IMR-90 (cell line): ENCODE data around the gene MAZ. TPM values are rescaled to one million over a fixed set of nuclear protein-coding genes. Genes with fewer than 3 reads are reported as not detected.
"Not testable (repeated sequence)": the region's sequence is repeated elsewhere in the genome, so short reads cannot be mapped to it uniquely, and the experiment has no call there.

Source experiments
- ATAC-seq: fragments of 200-7000 bp; cut with Tn5 transposase; 2 replicates; pipeline ENCODE4 v1.9.1; 2020; ENCODE audit warnings: low read depth, mild to moderate bottlenecking, moderate library complexity
- BruUV-seq: library from RNA; stranded (reverse); fragments of 400-500 nt; replicated peaks from 2 replicates; lab custom pipeline; 2021; lab: Mats Ljungman, UMichigan
- CTCF ChIA-PET: fragments of 300-600 bp; formaldehyde crosslinking; extraction: SDS; loops from one replicate; lab custom pipeline; 2021; ENCODE audit warnings: antibody characterized with exemption; lab: Yijun Ruan, JAX
- POLR2A ChIA-PET: fragments of 300-600 bp; sonication (Branson Sonifier 250); formaldehyde crosslinking; loops from one replicate; lab custom pipeline; 2022; ENCODE audit warnings: antibody characterized with exemption; ENCODE audit not compliant: unreplicated experiment; lab: Charles Lee
- DNase-seq: peaks from one replicate; pipeline ENCODE4 v3.0.0; 2013
- H2AFZ ChIP-seq: replicated peaks from 2 replicates; pipeline ENCODE3; 2013; ENCODE audit warnings: low read length, mild to moderate bottlenecking; ENCODE audit not compliant: poor library complexity
- H2AK5ac ChIP-seq: 2 replicates; pipeline ENCODE4 v1.6.1; 2013; ENCODE audit warnings: low read depth, low read length, inconsistent platforms
- H2AK9ac ChIP-seq: replicated peaks from 2 replicates; pipeline ENCODE3; 2013; ENCODE audit warnings: mild to moderate bottlenecking, low read depth, low read length, moderate library complexity; ENCODE audit not compliant: poor library complexity
- H2BK120ac ChIP-seq: 2 replicates; pipeline ENCODE4 v1.6.1; 2013; ENCODE audit warnings: low read depth, low read length, inconsistent platforms
- H2BK15ac ChIP-seq: 3 replicates; pipeline ENCODE4 v1.6.1; 2013; ENCODE audit warnings: low read depth, low read length, inconsistent platforms
- H2BK20ac ChIP-seq: 2 replicates; pipeline ENCODE4 v1.6.1; 2013; ENCODE audit warnings: low read depth, mild to moderate bottlenecking, inconsistent platforms, low read length, moderate library complexity
- H2BK5ac ChIP-seq: 2 replicates; pipeline ENCODE4 v1.6.1; 2013; ENCODE audit warnings: mild to moderate bottlenecking, low read depth, low read length, inconsistent platforms; ENCODE audit not compliant: poor library complexity, severe bottlenecking
- H3K14ac ChIP-seq: replicated peaks from 2 replicates; pipeline ENCODE4 v1.6.1; 2013; ENCODE audit warnings: low read depth, low read length, inconsistent platforms
- H3K18ac ChIP-seq: 2 replicates; pipeline ENCODE4 v1.6.1; 2013; ENCODE audit warnings: low read depth, low read length, control low read depth
- H3K23ac ChIP-seq: 2 replicates; pipeline ENCODE4 v1.6.1; 2013; ENCODE audit warnings: low read depth, low read length, inconsistent platforms
- H3K27ac ChIP-seq: 2 replicates; pipeline ENCODE4 v1.5.1; 2013; ENCODE audit warnings: mild to moderate bottlenecking, control low read depth, low read length; ENCODE audit not compliant: insufficient read depth
- H3K27me3 ChIP-seq: 2 replicates; pipeline ENCODE4 v1.6.1; 2013; ENCODE audit warnings: low read length; ENCODE audit not compliant: control insufficient read depth, insufficient read depth
- H3K36me3 ChIP-seq: 2 replicates; pipeline ENCODE4 v1.6.1; 2013; ENCODE audit warnings: low read length, mixed read lengths; ENCODE audit not compliant: control insufficient read depth, insufficient read depth
- H3K4ac ChIP-seq: 2 replicates; pipeline ENCODE4 v1.6.1; 2013; ENCODE audit warnings: low read depth, low read length, inconsistent platforms
- H3K4me1 ChIP-seq: 2 replicates; pipeline ENCODE4 v1.6.1; 2013; ENCODE audit warnings: low read length, mixed read lengths; ENCODE audit not compliant: control insufficient read depth, insufficient read depth
- H3K4me2 ChIP-seq: 2 replicates; pipeline ENCODE4 v1.6.1; 2013; ENCODE audit warnings: low read depth, mild to moderate bottlenecking, control low read depth, low read length, moderate library complexity
- H3K4me3 ChIP-seq: 2 replicates; pipeline ENCODE4 v1.5.1; 2013; ENCODE audit warnings: low read depth, mild to moderate bottlenecking, control low read depth, low read length, moderate library complexity; ENCODE audit not compliant: insufficient read depth
- H3K56ac ChIP-seq: 2 replicates; pipeline ENCODE4 v1.6.1; 2013; ENCODE audit warnings: low read length, inconsistent platforms; ENCODE audit not compliant: insufficient read depth; ENCODE audit errors: extremely low read depth
- H3K79me1 ChIP-seq, 2 experiments: 2 replicates each; pipeline ENCODE4 v1.6.1; 2013; ENCODE audit warnings: low read length in 2 of 2, inconsistent platforms in 1 of 2, low read depth in 1 of 2
- H3K9ac ChIP-seq: 2 replicates; pipeline ENCODE4 v1.6.1; 2013; ENCODE audit warnings: low read depth, low read length, control low read depth
- H3K9me1 ChIP-seq: 2 replicates; pipeline ENCODE4 v1.6.1; 2013; ENCODE audit warnings: low read length, inconsistent platforms; ENCODE audit not compliant: insufficient read depth
- H3K9me3 ChIP-seq: 2 replicates; pipeline ENCODE4 v1.6.1; 2013; ENCODE audit warnings: low read length; ENCODE audit not compliant: control insufficient read depth, insufficient read depth
- H4K20me1 ChIP-seq: 2 replicates; pipeline ENCODE4 v1.6.1; 2013; ENCODE audit warnings: low read length, inconsistent platforms; ENCODE audit not compliant: insufficient read depth
- H4K5ac ChIP-seq: 2 replicates; pipeline ENCODE4 v1.6.1; 2013; ENCODE audit warnings: mild to moderate bottlenecking, low read depth, low read length, control low read depth
- H4K8ac ChIP-seq, 2 experiments: 2 replicates each; pipeline ENCODE4 v1.6.1; 2013; ENCODE audit warnings: low read depth in 2 of 2, low read length in 2 of 2, control low read depth in 1 of 2, inconsistent platforms in 1 of 2
- H4K91ac ChIP-seq: 2 replicates; pipeline ENCODE4 v1.6.1; 2013; ENCODE audit warnings: low read depth, low read length, inconsistent platforms; ENCODE audit not compliant: insufficient read depth
- MAFK ChIP-seq: IDR thresholded peaks from 2 replicates; pipeline ENCODE4 v1.6.1; 2012; ENCODE audit warnings: low read depth, low read length, improper control_type of control experiment
- MAZ ChIP-seq: IDR thresholded peaks from 2 replicates; pipeline ENCODE4 v1.6.1; 2012; ENCODE audit warnings: low read depth, mild to moderate bottlenecking, low read length, improper control_type of control experiment, moderate library complexity, borderline replicate concordance
- USF2 ChIP-seq: fragments of 150-350 bp; IDR thresholded peaks from 2 replicates; pipeline ENCODE4 v1.6.1; 2017; ENCODE audit warnings: mild to moderate bottlenecking, antibody characterized with exemption, low read length, low read depth
- WGBS, 2 experiments: methylation state at CpG; one replicate each; pipeline versions ENCODE4 v1.1.5 to v1.1.7; 2013; ENCODE audit warnings: missing lambda C conversion rate in 2 of 2; ENCODE audit not compliant: insufficient read length in 1 of 2; ENCODE audit errors: extremely low coverage in 2 of 2; 5-methylcytosine and 5-hydroxymethylcytosine counted together
- dilution Hi-C: fragments of 300-500 bp; cut with HindIII; formaldehyde crosslinking; loops from one replicate; pipeline ENCODE4 v1.14.3; 2018; ENCODE audit warnings: low sequenced_read_pairs; ENCODE audit not compliant: unreplicated experiment
- in situ Hi-C: fragments of 300-500 bp; cut with MboI; formaldehyde crosslinking; loops from 3 replicates; pipeline ENCODE4 v1.14.3; 2019; ENCODE audit warnings: low sequenced_read_pairs, inconsistent platforms, mixed read lengths
- intact Hi-C: fragments of 100-400 bp; cut with micrococcal nuclease; formaldehyde crosslinking; loops from 2 replicates; pipeline ENCODE4 v1.10.0; 2022
- polyA plus RNA-seq, 3 experiments: library from polyadenylated mRNA; depleted of rRNA; stranded (reverse); fragments of >200 nt; gene quantifications; 2 replicates each; pipeline ENCODE4 v1.2.3, GENCODE V29; 2012; ENCODE audit warnings: low replicate concordance in 1 of 3
- total RNA-seq: library from RNA; depleted of rRNA; stranded (reverse); fragments of >200 nt; gene quantifications from 2 replicates; pipeline ENCODE4 v1.2.3, GENCODE V29; 2012
- TF ChIP-seq, protein P1 (sequence below): conservative IDR thresholded peaks from 2 replicates; pipeline ENCODE4 v1.5.1; 2012; ENCODE audit warnings: mild to moderate bottlenecking, low read depth, low read length, improper control_type of control experiment

Gene MAZ
- total and polyA plus RNA-seq, 2 of the 4 experiments (the other 2 are of a cell fraction), result 113 to 138 TPM

DNA sequence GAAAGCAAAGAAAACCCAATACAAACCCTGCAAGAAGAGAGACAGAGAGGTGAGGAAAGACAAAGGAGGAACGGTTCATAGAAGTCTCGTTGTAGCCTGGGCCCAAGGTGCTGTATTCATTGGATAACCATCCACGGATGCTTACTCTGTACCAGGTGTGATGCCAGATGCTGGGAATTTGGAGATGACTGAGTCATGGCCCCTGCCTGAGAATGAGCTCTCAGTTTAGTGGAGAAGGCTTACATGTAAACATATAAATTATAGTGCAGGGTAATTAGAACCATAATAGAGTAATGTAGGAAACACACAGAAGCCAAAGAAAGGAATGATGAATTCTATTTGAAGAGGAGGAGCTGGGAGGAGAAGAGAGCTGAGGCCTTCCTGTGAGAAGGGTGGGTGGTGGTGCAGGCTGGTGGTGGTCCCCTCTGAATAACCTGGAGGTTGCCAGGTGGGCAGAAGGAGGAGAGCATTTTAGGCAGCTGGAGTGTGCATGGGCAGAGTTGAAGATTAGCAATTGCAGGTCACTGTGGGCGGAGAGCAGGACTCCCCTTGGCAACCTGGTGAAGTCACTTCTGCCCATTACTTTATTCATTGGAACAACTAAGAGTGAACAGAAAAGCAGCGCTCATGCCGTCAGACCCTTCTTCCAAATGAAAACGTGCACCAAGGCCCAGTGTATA is 35.9 kb upstream of the MAZ start:
- H3K27me3 ChIP-seq, result peaks cover 2% of the 10 kb centered on the region; the same call in 1 of the 2 replicates
- intact Hi-C loops, result no loop called here
- no peak for DNase-seq
- no peaks in the 10 kb centered on the region for H4K20me1 ChIP-seq
- H3K4me1 ChIP-seq, result no peaks in the 10 kb centered on the region
- no peaks in the 10 kb centered on the region for H3K9me3 ChIP-seq
- no peak overlapping the region for H3K9ac ChIP-seq
- no peak overlapping the region for H2BK120ac ChIP-seq
- no peak for ATAC-seq
- H4K5ac ChIP-seq, result no peak overlapping the region
- H3K23ac ChIP-seq, result no peak overlapping the region
- H3K14ac ChIP-seq, result no peak overlapping the region
- no peak overlapping the region for H2AK9ac ChIP-seq
- no peak overlapping the region for H3K56ac ChIP-seq
- H3K4ac ChIP-seq, result no peak overlapping the region
- H3K4me3 ChIP-seq, result no peak overlapping the region
- H2BK15ac ChIP-seq, result no peak overlapping the region
- TF ChIP-seq USF2 (no peak), MAFK (no peak), MAZ (no peak)
- TF ChIP-seq, protein P1, sequence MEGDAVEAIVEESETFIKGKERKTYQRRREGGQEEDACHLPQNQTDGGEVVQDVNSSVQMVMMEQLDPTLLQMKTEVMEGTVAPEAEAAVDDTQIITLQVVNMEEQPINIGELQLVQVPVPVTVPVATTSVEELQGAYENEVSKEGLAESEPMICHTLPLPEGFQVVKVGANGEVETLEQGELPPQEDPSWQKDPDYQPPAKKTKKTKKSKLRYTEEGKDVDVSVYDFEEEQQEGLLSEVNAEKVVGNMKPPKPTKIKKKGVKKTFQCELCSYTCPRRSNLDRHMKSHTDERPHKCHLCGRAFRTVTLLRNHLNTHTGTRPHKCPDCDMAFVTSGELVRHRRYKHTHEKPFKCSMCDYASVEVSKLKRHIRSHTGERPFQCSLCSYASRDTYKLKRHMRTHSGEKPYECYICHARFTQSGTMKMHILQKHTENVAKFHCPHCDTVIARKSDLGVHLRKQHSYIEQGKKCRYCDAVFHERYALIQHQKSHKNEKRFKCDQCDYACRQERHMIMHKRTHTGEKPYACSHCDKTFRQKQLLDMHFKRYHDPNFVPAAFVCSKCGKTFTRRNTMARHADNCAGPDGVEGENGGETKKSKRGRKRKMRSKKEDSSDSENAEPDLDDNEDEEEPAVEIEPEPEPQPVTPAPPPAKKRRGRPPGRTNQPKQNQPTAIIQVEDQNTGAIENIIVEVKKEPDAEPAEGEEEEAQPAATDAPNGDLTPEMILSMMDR, result no peak
- no peak overlapping the region for H3K4me2 ChIP-seq
- in situ Hi-C loops, result no loop called here
- no peak overlapping the region for H2AFZ ChIP-seq
- H3K27ac ChIP-seq, result no peak overlapping the region
- no peak overlapping the region for H2BK20ac ChIP-seq
- no CpG with 5 or more reads among the region's 7 CpGs for WGBS, 2 experiments
- no peak overlapping the region for H4K91ac ChIP-seq
- no peak overlapping the region for H2AK5ac ChIP-seq
- H3K18ac ChIP-seq, result no peak overlapping the region
- no peaks in the 10 kb centered on the region for H3K79me1 ChIP-seq
- BruUV-seq, result no TSS peak
- no peaks in the 10 kb centered on the region for H3K36me3 ChIP-seq
- dilution Hi-C loops, result no loop called here
- no peak overlapping the region for H4K8ac ChIP-seq
- H3K9me1 ChIP-seq, result no peaks in the 10 kb centered on the region
- POLR2A ChIA-PET, result no interaction called here
- no peak overlapping the region for H2BK5ac ChIP-seq
- CTCF ChIA-PET, result no interaction called here

- H3K36me3 ChIP-seq, H3K4ac ChIP-seq, H2BK20ac ChIP-seq, H2BK15ac ChIP-seq, H3K14ac ChIP-seq, BruUV-seq, H3K79me1 ChIP-seq, H3K27me3 ChIP-seq, intact Hi-C loops, DNase-seq, H2AFZ ChIP-seq, H3K9ac ChIP-seq, H3K4me2 ChIP-seq, CTCF ChIA-PET, H3K4me3 ChIP-seq, H4K20me1 ChIP-seq, H3K27ac ChIP-seq, H3K18ac ChIP-seq, in situ Hi-C loops, H3K9me1 ChIP-seq, ATAC-seq, H3K23ac ChIP-seq, H3K4me1 ChIP-seq, H2BK120ac ChIP-seq, H2AK5ac ChIP-seq, H2AK9ac ChIP-seq, H2BK5ac ChIP-seq, dilution Hi-C loops, H3K56ac ChIP-seq, H3K9me3 ChIP-seq, H4K91ac ChIP-seq, H4K8ac ChIP-seq, H4K5ac ChIP-seq: not testable (repeated sequence)
- POLR2A ChIA-PET, result interaction anchor here (0.7 kb wide), 1 partner anchor 24 kb away, joined by 6 read pairs; no protein-coding TSS in a partner anchor
- 59% methylated on average over 3 of the region's 7 CpGs; no CpG with 5 or more reads in 1 of the 2 experiments for WGBS, 2 experiments
Observed at GRCh38 chr16:29772330-29772729, 34.0 kb upstream of the MAZ start.
